Measurements from ENCODE around the gene MATR3.

MATR3 gene

GRCh38 chr5:139360384-139360783, 66.8 kb downstream of the MATR3 start:
- Mint-ChIP-seq H3K27ac (no peak overlapping the region), H3K4me1 (peaks cover 16% of the 10 kb centered on the region), H3K36me3 (ENCODE audit: low read depth) (peaks cover 57% of the 10 kb centered on the region), H3K9me3 (no peaks in the 10 kb centered on the region), H3K4me3 (no peak overlapping the region), H3K27me3 (ENCODE audit: low read depth) (peaks cover 4% of the 10 kb centered on the region)
- TF ChIP-seq, protein P1, sequence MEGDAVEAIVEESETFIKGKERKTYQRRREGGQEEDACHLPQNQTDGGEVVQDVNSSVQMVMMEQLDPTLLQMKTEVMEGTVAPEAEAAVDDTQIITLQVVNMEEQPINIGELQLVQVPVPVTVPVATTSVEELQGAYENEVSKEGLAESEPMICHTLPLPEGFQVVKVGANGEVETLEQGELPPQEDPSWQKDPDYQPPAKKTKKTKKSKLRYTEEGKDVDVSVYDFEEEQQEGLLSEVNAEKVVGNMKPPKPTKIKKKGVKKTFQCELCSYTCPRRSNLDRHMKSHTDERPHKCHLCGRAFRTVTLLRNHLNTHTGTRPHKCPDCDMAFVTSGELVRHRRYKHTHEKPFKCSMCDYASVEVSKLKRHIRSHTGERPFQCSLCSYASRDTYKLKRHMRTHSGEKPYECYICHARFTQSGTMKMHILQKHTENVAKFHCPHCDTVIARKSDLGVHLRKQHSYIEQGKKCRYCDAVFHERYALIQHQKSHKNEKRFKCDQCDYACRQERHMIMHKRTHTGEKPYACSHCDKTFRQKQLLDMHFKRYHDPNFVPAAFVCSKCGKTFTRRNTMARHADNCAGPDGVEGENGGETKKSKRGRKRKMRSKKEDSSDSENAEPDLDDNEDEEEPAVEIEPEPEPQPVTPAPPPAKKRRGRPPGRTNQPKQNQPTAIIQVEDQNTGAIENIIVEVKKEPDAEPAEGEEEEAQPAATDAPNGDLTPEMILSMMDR (IDR thresholded peaks at IDR 0.05; ENCODE audit: unreplicated experiment in 3 of 3) = no peak

DNA sequence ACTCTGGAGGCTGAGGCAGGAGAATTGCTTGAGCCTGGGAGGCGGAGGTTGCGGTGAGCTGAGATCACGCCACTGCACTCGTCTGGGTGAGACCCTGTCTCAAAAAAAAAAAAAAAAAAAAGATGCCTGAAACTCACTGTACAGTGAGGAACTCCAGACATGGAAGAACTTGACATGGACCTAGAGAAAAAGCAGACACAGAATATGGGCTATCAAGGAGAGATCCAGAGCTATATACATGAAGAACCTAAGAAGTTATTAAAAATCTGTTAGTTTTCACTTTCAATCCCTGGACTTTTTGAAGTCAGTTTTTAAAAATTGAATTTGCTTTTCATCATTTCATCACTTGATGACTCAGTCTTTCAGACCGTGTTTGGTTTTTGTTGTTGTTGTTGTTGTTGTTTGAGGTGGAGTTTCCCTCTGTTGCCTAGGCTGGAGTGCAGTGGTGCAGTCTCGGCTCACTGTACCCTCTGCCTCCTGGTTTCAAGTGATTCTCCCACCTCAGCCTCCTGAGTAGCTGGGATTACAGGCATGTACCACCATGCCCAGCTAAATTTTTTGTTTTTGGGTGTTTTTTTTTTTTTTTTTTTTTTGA, 68.4 kb downstream of the MATR3 start:
- H3K27me3 Mint-ChIP-seq (ENCODE audit: low read depth) = peaks cover 4% of the 10 kb centered on the region
- TF ChIP-seq, protein P1 (IDR thresholded peaks at IDR 0.05; ENCODE audit: unreplicated experiment in 3 of 3) = no peak

GRCh38 chr5:139363937-139364336, 70.4 kb downstream of the MATR3 start:
- Mint-ChIP-seq H3K4me1 (peaks cover 23% of the 10 kb centered on the region), H3K9me3 (no peaks in the 10 kb centered on the region), H3K36me3 (ENCODE audit: low read depth) (peaks cover 55% of the 10 kb centered on the region), H3K4me3 (no peak overlapping the region), H3K27ac (peak overlapping the region; percentile 31 to 77 (median 66)), H3K27me3 (ENCODE audit: low read depth) (no peaks in the 10 kb centered on the region)
- TF ChIP-seq, protein P1 (IDR thresholded peaks at IDR 0.05; ENCODE audit: unreplicated experiment in 3 of 3) = no peak

More for the DNA sequence above, 68.4 kb downstream of the MATR3 start:
- Mint-ChIP-seq H3K9me3 (no peaks in the 10 kb centered on the region), H3K27ac (no peak overlapping the region), H3K36me3 (ENCODE audit: low read depth) (peaks cover 61% of the 10 kb centered on the region), H3K4me1 (peaks cover 16% of the 10 kb centered on the region), H3K4me3 (no peak overlapping the region)

DNA sequence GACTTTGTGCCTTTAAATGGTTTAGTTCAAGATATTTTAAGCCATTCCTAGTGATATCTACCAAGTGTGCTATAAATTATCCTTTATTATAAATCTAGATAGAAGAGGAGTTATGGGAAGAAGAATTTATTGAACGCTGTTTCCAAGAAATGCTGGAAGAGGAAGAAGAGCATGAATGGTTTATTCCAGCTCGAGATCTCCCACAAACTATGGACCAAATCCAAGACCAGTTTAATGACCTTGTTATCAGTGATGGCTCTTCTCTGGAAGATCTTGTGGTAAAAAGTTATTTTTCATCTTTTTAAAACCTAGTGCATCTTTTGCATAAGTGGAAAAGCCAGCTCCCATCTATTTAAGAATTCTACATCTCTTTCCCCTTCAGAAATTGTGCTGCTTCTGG, 70.9 kb downstream of the MATR3 start:
- peaks cover 27% of the 10 kb centered on the region for H3K4me1 Mint-ChIP-seq
- H3K27me3 Mint-ChIP-seq (ENCODE audit: low read depth) = no peaks in the 10 kb centered on the region
- TF ChIP-seq, protein P1 (IDR thresholded peaks at IDR 0.05; ENCODE audit: unreplicated experiment in 3 of 3) = no peak
- H3K4me3 Mint-ChIP-seq = no peak overlapping the region
- peaks cover 55% of the 10 kb centered on the region for H3K36me3 Mint-ChIP-seq (ENCODE audit: low read depth)
- H3K9me3 Mint-ChIP-seq = no peaks in the 10 kb centered on the region
- H3K27ac Mint-ChIP-seq = peak overlapping the region; percentile 31 to 77 (median 66)

- Mint-ChIP-seq H3K27me3 (ENCODE audit: low read depth) (no peaks in the 10 kb centered on the region), H3K36me3 (ENCODE audit: low read depth) (peaks cover 64% of the 10 kb centered on the region)
Measured at GRCh38 chr5:139368613-139369012, 75.1 kb downstream of the MATR3 start.

More at GRCh38 chr5:139368613-139369012, 75.1 kb downstream of the MATR3 start:
- H3K9me3 Mint-ChIP-seq = no peaks in the 10 kb centered on the region
- H3K27ac Mint-ChIP-seq = peak overlapping the region; percentile 57 to 67 (median 64)
- peaks cover 26% of the 10 kb centered on the region for H3K4me1 Mint-ChIP-seq
- no peak overlapping the region for H3K4me3 Mint-ChIP-seq
- TF ChIP-seq, protein P1 (IDR thresholded peaks at IDR 0.05; ENCODE audit: unreplicated experiment in 3 of 3) = peak in 2 of 3 experiments; percentile 8 to 22
